Measurements from ENCODE around the gene BCO2.
A peak's percentile ranks its signal among the peaks of the same experiment; 100 is the strongest.

Gene BCO2

DNA sequence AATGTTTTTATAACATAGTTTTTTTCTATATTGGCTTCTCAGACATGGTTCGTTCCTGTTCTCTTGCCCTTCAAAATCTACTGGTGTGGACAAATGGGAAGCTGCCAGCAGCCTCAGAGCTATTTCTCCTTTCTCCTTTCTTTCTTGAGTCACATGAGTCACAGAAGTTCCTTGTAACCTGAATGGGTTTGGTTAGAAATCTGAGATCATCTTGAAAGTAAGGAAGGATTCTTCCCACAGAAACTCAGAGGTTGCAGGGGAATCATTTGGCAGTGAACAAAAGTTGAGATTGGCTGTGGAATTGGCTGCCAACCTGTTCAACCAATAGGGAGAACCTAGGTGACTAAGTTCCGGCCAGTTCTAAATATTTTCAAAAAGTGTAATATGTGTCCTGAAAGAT is 72.9 kb downstream of the BCO2 start:
- DNase-seq (ENCODE audit: low spot score), result no peak
- H3K27ac ChIP-seq, result no peak overlapping the region
- no peak for TF ChIP-seq CTCF (conservative IDR thresholded peaks at IDR 0.05; ENCODE audit: low read depth)
- ChIA-PET POLR2A (ENCODE audit: low non-redundant PET) (no interaction called here), CTCF (interaction anchor here (0.5 kb wide), 1 partner anchor 1675 kb away, joined by 3 read pairs; no protein-coding TSS in a partner anchor)

DNA sequence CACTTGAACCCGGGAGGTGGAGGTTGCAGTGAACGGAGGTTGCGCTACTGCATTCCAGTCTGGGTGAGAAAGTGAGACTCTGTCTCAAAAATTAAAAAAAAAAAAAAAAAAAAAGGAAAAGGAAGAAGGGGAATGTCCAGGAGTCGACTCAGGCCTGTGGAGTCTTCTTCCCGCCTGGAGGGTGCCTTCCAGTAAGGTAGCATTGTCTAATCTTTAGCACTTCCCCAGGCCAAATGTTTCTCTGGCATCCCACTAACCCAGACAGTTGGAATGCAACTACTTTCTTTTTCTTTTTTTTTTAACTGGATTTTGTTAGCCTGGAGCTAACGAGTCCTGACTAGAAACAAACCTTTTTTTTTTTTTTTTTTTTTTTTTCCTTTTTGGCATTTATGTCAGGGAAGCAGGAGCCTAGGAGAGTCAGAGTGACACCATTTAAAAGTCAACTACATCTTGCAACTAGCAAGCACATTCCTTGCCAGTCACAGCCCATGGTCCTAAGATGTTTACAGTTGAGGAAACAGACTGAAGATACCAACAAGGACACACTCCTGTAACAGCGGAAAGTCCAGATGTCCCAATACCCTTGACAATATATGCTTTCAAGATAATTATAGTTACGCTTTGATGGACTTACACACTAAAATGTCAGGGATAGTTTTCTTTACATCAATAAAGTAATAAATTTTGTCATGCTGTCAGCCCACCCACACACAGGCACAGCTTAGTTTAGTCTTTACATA is 74.7 kb downstream of the BCO2 start:
- H3K27ac ChIP-seq, result no peak overlapping the region
- CTCF ChIA-PET, result no interaction called here
- DNase-seq (ENCODE audit: low spot score), result no peak
- POLR2A ChIA-PET (ENCODE audit: low non-redundant PET), result no interaction called here
- no peak for TF ChIP-seq CTCF (conservative IDR thresholded peaks at IDR 0.05; ENCODE audit: low read depth)

DNA sequence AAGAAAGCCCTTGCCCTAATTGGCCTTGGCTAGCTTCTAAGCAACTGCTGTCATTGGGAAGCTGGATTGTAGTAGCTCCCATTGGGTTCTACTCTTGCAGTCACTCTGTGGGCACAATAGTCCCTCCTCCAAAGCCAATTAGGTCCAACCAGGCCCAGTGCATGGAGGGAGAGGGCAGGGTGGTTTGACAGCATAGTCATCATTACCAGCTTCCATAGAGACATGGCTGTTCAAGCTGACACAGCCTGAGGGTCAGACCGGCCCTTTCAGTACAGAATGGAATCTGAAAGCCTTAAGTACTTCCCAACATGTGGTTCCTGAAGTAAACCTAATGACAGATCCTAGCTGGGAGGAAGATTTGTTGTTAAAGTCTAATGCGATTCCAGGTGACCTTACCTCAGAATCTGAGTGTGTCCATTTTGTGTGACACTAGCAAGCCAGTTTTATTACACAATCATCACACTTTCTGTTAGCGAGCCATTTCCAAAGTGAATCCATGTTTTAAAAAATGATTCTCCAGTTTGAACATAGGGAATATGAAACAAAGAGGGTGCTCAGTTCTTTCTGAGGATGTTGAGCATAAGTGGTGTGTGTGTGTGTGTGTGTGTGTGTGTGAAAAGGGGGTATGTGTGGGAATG is 78.4 kb downstream of the BCO2 start:
- no peak for DNase-seq (ENCODE audit: low spot score)
- ChIA-PET CTCF (interaction anchor here (0.7 kb wide), 1 partner anchor 8 kb away, joined by 3 read pairs; no protein-coding TSS in a partner anchor), POLR2A (ENCODE audit: low non-redundant PET) (no interaction called here)

DNA sequence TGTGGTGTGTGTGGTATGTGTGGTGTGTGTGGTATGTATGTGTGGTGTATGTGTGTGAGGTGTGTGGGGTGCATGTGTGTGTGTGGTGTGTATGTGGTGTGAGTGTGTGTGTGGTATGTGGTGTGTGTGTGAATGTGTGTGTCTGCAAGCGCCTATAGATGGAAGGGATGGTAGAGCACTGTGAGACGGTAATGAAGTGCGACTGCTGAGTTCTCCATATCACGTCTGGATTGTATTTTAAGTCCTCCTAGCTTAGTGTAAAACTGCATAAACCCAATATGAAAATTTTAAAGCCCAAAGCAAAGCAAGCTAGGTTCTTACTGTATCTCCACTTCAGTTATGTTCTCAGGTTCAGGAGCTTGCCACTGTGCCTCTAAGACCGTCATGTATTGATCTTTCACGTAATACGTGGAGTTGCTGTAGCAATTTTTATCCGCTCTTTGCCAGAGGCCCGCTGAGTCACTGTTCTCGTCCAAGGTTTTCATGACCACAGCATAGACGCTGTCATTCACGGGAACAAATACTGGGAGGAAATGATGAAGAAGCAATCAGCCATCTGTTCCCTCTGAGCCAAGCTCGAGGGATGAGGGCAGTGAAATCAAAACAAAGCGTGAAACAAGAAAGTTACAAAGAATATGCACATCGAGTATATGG is 79.9 kb downstream of the BCO2 start:
- DNase-seq (ENCODE audit: low spot score), result peak; percentile 29
- H3K27ac ChIP-seq, result no peak overlapping the region
- TF ChIP-seq CTCF (conservative IDR thresholded peaks at IDR 0.05; ENCODE audit: low read depth), result no peak
- CTCF ChIA-PET, result no interaction called here
- POLR2A ChIA-PET (ENCODE audit: low non-redundant PET), result no interaction called here

More for the DNA sequence above, 78.4 kb downstream of the BCO2 start:
- H3K27ac ChIP-seq, result no peak overlapping the region
- no peak for TF ChIP-seq CTCF (conservative IDR thresholded peaks at IDR 0.05; ENCODE audit: low read depth)

DNA sequence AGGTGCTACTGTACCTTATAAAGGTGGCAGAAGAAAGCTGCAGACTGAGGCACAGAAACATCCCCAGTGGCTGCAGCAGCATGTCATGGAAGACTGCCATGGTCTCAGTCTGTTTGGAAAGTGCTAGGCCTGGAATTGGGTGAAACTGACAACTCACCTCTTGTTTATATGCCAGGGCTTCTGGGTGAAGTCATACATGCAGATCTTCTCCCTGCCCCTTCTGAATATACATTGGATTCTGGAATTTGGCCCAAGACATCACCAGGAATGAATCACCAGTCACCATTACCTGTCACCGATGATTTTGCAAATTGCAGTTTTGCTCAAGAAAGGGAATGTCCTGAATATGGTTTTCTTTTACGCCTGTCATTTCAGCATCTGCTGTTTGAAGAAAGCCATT is 85.2 kb downstream of the BCO2 start, which contains the start of gene PLET1:
TSS of gene PLET1 (minus strand) at position 371 of the 400 bp plus-strand sequence. CDS start at position 100, 271 bp downstream.
- TF ChIP-seq CTCF (conservative IDR thresholded peaks at IDR 0.05; ENCODE audit: low read depth), result no peak
- ChIA-PET CTCF (no interaction called here), POLR2A (ENCODE audit: low non-redundant PET) (no interaction called here)
- no peak within 1 kb of the TSS for H3K27ac ChIP-seq
- DNase-seq (ENCODE audit: low spot score), result no peak

- CTCF ChIA-PET, result interaction anchor here (1.1 kb wide), 1 partner anchor 1039 kb away, joined by 3 read pairs; no protein-coding TSS in a partner anchor
- no peak overlapping the region for H3K27ac ChIP-seq
- TF ChIP-seq CTCF (conservative IDR thresholded peaks at IDR 0.05; ENCODE audit: low read depth), result no peak
- DNase-seq (ENCODE audit: low spot score), result no peak
- POLR2A ChIA-PET (ENCODE audit: low non-redundant PET), result no interaction called here
Observed at GRCh38 chr11:112265659-112266409, 90.5 kb downstream of the BCO2 start.
